ENCODE data around the gene ZFYVE19.

Gene ZFYVE19, protein sequence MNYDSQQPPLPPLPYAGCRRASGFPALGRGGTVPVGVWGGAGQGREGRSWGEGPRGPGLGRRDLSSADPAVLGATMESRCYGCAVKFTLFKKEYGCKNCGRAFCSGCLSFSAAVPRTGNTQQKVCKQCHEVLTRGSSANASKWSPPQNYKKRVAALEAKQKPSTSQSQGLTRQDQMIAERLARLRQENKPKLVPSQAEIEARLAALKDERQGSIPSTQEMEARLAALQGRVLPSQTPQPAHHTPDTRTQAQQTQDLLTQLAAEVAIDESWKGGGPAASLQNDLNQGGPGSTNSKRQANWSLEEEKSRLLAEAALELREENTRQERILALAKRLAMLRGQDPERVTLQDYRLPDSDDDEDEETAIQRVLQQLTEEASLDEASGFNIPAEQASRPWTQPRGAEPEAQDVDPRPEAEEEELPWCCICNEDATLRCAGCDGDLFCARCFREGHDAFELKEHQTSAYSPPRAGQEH

DNA sequence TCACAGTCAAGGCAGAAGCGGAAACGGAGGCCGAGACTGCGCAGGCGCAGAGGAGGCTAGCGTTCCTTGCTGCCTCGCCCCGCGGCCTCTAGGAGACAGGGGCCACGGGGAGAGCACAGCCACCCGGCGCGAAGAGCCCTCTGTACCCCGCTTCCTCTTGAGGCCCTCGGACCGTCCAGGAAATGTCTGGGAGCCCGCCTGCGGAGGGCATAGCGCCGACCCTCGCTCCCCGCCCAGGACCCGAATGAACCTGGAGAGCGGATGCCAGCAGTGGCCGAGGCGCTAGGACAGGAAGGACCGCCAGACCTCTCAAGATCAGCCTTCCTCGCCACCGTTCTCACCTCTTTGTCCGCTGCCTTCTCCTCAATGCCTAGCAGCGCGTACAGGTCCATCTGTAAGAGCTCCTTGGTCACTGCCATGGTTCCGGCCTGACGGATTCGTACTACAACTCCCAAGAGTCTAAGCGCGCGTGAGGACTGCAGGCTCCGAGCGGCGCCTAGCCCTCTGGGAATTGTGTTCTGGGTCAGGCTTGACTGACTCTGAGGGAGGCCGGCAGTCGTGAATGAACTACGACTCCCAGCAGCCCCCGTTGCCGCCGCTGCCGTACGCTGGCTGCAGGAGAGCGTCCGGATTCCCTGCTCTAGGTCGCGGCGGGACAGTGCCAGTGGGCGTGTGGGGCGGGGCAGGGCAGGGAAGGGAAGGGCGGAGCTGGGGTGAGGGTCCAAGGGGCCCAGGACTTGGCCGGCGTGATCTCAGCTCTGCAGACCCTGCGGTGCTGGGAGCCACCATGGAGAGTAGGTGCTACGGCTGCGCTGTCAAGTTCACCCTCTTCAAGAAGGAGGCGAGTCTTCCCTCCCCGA is at the start of gene ZFYVE19, which contains the start of gene DNAJC17:
Gene ZFYVE19, plus strand, starts transcription at position 62 of the 860 bp plus-strand sequence. Its CDS starts 501 bp downstream, at position 563.
Gene DNAJC17, minus strand, starts transcription at position 446 of the 860 bp plus-strand sequence. Its CDS starts 27 bp downstream, at position 419.
- peak; percentile 90 for DNase-seq

DNA sequence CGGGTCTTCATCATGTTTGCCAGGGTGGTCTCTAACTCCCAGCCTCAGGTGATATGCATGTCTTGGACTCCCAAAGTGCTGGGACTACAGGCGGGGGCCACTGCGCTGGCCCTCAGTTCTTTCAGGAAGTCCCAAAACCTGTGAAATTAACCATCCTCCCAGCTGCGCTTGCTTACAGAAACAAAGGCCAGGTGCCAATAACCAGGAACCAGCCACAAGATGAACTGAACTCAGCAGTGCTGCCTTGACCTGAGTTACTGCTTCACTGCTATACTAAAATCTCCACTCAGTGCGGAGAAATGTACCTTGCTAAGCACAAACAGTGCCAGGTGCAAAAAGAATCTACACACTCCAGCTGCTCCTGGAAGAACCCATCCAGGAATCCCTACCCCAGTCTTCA is 46.9 kb upstream of the ZFYVE19 start:
- DNase-seq = no peak

GRCh38 chr15:40762919-40763800 is 43.7 kb upstream of the ZFYVE19 start:
- DNase-seq = no peak

DNA sequence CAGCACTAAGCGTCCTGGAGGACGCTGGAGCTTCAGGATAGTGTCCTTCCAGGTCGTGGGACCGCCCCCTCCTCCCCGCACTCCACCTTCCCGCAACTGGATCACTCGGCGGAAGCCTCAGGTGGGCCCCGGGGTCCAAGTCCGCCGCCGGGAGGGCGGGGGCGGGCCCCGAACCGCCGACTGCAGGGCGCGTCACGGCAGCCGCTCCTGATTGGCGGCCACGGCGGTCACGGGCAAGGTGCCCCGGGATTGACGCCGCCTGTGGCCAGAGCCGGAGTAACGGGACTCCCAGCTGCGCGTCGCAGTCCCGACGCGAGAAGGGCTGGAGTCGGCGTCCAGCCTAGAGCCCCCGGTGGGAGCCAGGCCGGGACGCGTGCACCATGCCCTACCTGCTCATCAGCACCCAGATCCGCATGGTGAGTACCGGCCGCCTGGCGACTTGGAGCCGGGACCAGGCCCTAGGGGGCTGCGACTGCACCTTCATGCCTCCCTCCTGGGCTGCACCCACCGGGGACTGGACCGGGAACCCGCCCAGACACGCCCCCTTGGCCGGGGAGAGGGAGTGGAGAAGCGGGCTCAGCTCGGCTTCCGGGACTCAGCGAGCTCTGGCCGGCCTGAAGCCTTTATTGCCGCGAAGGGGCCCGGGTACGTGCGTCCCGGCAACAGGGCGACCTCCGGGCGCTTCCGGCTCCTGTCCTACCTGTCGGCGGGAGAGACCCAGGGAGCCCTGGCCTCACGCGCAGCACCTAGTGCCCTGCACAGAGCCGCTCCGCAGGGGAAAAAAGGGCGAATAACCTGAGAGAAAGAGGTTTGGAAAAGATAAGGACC is 42.9 kb upstream of the ZFYVE19 start, which contains the start of gene GCHFR:
Gene GCHFR, plus strand, starts transcription at position 268 of the 828 bp plus-strand sequence. Its CDS starts 113 bp downstream, at position 381.
- no peak for DNase-seq

- DNase-seq = no peak
Observed at GRCh38 chr15:40764629-40765103, 42.2 kb upstream of the ZFYVE19 start.

GRCh38 chr15:40766194-40766815 is 40.6 kb upstream of the ZFYVE19 start:
- no peak for DNase-seq

- DNase-seq = no peak
Observed at GRCh38 chr15:40766906-40767837, 39.7 kb upstream of the ZFYVE19 start.

DNA sequence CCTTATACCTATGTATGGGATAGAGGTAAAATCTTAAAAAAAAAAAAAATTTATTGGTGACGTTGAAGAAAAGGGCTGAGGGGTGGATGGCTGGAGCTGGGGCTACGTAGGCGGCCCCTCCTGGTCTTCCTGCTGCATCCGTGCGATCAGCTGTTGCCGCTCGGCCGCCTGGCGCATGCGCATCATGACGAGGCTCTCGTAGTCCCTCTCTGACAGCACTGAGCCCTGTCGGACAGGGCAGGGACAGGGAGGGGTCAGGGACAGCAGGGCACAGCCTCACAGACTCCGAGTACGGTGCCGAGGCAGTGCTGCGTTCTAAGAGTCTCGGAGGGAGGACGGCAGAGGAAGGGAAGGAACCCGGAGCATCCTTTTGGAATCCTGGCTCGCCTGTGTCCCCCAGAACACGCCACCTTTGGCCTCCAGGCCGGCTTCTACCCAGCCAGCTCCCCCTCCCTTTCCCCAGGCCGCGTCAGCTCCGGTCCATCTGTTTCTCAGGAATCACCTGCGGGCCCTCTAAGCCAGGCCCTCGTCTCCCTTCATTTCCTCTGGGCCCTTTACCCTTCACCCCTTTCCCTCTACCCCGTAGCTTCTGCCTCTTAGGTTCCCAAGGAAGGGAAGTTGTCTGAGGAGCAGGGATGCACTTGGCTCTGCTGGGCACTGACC is 38.9 kb upstream of the ZFYVE19 start:
- DNase-seq = no peak

DNA sequence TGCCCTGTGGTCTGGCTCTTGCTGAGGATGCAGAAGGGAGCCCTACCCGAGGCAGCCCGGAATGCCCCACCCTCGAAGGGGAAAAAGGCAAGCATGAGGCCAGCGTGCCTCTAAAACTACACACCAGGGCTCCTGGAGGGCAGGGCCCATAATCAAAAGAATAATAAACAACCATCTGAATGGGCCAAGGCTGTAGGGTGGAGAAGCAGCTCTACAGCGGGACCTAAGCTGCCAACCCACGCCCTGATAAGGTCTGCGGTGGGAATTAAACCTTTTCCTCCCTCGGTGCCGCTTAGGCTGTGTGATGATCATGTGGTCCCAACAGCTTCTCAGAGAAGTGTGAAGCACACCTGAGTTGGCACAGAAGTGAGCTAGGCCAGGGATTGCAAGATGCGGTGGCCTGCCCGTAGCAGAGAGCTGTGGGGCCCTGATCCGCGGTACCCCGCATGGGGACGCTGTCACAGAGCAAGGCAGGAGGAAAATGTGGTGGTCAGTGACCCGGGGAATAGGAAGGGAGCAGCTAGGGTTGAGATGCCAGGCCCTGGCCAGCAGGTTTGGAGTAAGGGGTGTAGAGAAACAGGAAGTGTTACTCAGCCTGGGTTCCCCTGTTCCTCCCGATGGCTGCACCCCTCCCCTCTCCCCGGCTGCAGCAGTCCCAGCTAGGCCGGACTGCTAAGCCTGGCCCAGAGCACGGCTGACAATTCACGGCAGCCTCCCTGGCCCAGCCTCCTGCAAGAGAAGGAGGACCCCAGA is 38.2 kb upstream of the ZFYVE19 start:
- DNase-seq = no peak

GRCh38 chr15:40769274-40770146 is 37.4 kb upstream of the ZFYVE19 start, which contains the start of gene C15orf62:
TSS of gene C15orf62 (plus strand) at chr15:40769980. CDS start at chr15:40770496, 516 bp downstream.
- DNase-seq = no peak

DNA sequence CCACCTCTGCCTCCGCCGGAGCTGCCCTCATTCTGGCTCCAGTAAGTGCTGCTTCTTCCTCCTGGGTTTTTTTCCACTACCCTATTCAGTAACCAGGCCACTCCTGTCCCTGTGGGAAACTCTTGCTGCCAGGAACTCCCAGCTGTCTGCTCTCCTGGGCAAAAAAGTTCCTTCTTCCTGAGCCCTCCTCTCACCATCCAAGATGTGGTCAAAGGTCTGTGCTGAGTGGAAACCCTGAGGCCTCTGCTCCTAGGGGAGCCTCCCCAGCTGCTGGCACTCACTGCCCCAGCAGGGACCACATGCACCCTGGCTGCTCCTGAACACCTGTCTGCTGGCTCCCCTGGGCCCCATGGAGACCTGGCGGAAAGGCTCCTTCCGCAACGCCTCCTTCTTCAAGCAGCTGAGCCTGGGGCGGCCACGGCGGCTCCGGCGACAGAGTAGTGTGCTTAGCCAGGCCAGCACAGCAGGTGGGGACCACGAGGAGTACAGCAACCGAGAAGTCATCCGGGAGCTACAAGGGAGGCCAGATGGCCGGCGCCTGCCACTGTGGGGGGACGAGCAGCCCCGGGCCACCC is 36.7 kb upstream of the ZFYVE19 start:
- no peak for DNase-seq

- no peak for DNase-seq
Observed at GRCh38 chr15:40771242-40771641, 35.6 kb upstream of the ZFYVE19 start.

GRCh38 chr15:40772014-40772413 is 34.9 kb upstream of the ZFYVE19 start:
- no peak for DNase-seq

- no peak for DNase-seq
Observed at GRCh38 chr15:40773496-40773895, 33.4 kb upstream of the ZFYVE19 start.

DNA sequence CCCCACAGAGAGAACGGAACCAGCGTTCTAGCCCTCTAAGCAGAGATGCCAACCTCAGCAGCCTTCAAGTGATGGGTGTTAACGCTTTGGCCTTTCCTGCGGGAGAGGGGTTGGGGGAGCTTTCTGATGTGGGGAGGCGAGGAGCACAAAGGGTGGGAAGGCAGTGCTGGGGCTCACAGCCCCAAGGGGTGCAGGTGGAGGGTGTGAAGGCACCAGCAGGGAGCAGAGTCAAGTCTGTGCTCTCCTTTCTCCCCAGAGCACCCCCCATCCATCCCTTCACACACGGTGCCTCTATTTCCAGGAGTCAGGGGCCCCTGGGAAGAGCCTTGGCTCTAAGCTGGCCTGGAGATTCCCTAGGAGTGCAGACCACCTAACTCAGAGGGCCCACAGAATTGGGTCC is 33.0 kb upstream of the ZFYVE19 start:
- DNase-seq = no peak

GRCh38 chr15:40775007-40775406 is 31.9 kb upstream of the ZFYVE19 start:
- DNase-seq = no peak
